ENCODE data around the gene GPR137C.

Gene GPR137C

DNA sequence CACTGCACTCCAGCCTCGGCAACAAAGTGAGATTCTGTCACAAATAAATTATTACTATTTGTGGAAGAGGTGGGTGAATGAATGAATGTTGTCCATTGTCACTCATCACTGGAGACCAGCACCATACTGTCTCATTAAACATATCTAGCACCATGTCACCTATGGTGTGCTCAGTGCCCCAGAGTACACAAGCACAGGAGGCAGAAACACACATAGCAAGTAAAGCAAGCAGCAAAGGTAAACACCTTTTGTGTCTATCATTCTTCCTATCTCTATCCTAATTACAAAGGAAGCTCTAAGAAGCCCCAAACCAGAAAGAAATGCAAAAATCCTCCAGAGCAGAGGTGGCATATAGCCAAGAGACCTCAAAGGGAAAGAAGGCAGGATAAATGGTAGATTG, 133.5 kb downstream of the GPR137C start:
- no peak overlapping the region for H2AK5ac ChIP-seq (ENCODE audit: low read length)
- no peak overlapping the region for H3K23ac ChIP-seq (ENCODE audit: low read length)
- H2AFZ ChIP-seq (ENCODE audit: insufficient read depth, low read length, poor library complexity), result no peak overlapping the region
- H3K14ac ChIP-seq (ENCODE audit: low read length), result no peak overlapping the region
- H3K4ac ChIP-seq (ENCODE audit: low read depth, low read length), result no peak overlapping the region
- H3K79me1 ChIP-seq (ENCODE audit: low read length), result no peaks in the 10 kb centered on the region
- DNase-seq, result no peak
- H2BK12ac ChIP-seq (ENCODE audit: low read length), result no peak overlapping the region
- no peak overlapping the region for H4K12ac ChIP-seq (ENCODE audit: low read depth, low read length)
- H4K8ac ChIP-seq (ENCODE audit: low read depth, low read length), result no peak overlapping the region
- no CpG with 5 or more reads among the region's 1 CpG for WGBS (ENCODE audit: extremely low coverage, insufficient coverage, insufficient read length)
- H3K36me3 ChIP-seq (ENCODE audit: control insufficient read depth in 1 of 2, insufficient read depth in 2 of 2, low read length in 2 of 2), result no peaks in the 10 kb centered on the region
- no peaks in the 10 kb centered on the region for H3K27me3 ChIP-seq (ENCODE audit: insufficient read depth, low read length)
- no peak overlapping the region for H4K91ac ChIP-seq (ENCODE audit: low read depth, low read length)
- H2BK5ac ChIP-seq (ENCODE audit: low read depth, low read length, poor library complexity), result no peak overlapping the region
- H2BK120ac ChIP-seq (ENCODE audit: insufficient read depth, low read length, poor library complexity), result no peak overlapping the region
- no peak overlapping the region for H3K4me2 ChIP-seq (ENCODE audit: low read length)
- no peak overlapping the region for H3K9ac ChIP-seq (ENCODE audit: low read length)
- no peak overlapping the region for H3K27ac ChIP-seq (ENCODE audit: low read depth, low read length)
- H3K4me1 ChIP-seq (ENCODE audit: control insufficient read depth in 1 of 2, insufficient read depth in 2 of 2, low read length in 2 of 2), result no peaks in the 10 kb centered on the region
- H3K79me2 ChIP-seq (ENCODE audit: control insufficient read depth, insufficient read depth, low read length, poor library complexity), result no peaks in the 10 kb centered on the region
- no peak overlapping the region for H3K18ac ChIP-seq (ENCODE audit: low read length)
- no peak overlapping the region for H3K4me3 ChIP-seq (ENCODE audit: low read depth, low read length)
- no peaks in the 10 kb centered on the region for H3K9me3 ChIP-seq (ENCODE audit: insufficient read depth, low read depth, low read length)
